Measurements from ENCODE around the gene POLR3GL.
A peak's percentile ranks its signal among the peaks of the same experiment; 100 is the strongest.

Gene POLR3GL

DNA sequence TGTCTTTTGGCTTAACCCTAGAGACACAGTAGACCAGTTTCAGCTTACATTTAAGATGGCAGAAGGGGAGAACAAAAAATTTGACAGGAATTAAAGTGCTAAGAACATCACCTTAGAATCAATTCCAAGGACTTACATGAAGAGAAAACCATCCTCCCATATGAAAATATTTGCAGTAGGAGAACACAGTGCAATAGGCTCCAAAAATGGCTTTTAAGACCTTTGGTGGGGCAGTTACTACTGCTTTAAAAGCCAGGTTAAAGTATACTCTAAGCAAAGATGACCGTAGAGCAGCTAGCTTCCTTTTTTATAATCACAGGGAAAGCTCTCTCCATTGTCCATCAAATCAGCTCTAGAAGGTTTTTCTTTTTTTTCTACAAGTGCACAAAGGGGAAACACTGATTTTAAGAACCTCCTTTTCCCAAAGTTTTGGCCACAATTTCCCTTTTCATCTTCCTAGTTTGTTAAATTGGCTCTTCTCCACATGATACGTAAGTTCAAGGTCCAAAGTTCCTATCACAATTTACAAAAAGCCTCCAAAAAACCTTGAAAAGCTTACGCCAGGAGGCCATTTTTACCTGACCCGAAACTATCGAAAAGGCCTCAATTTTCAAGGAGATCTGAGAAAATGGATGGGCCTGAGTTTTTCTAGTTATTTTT is 28.6 kb downstream of the POLR3GL start:
- peak in 2 of 4 experiments; percentile 41 to 48 for DNase-seq

DNA sequence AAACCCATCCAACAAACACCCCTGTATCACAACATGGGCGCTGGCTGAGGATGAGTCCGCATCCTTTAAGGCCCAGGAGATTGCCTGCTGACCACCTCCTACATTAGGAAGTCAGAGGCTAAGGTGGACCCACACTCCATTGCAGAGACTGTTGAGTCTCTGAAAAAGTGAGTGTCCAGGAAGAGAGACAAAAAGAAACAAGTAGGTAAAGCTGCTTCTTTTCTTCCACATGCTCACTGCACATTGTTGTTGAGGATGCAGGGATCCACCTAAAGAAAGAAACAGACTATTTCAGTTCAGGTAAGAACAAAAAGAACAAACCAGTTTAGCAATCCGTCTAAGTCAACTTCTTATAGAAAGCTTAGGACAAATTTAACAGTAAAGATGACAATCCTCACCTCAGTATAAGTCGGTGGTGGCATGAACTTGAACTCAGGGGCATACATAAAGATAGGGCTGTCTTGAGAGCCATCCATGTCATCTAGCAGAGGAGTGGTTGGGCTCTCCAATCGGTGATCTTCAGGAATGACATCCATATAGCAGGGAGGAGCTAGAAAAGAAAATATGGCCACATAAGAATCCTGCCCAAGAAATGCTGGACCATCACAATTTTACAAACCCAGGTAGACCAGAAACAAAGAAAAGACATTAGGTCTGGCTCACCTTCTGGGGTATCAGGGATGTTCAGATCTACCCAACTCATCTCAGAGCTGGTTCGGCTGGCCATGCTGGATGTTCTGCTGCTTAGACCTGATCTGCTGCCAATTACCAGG is 29.3 kb downstream of the POLR3GL start:
- DNase-seq = peak in 2 of 4 experiments; percentile 34 to 42

DNA sequence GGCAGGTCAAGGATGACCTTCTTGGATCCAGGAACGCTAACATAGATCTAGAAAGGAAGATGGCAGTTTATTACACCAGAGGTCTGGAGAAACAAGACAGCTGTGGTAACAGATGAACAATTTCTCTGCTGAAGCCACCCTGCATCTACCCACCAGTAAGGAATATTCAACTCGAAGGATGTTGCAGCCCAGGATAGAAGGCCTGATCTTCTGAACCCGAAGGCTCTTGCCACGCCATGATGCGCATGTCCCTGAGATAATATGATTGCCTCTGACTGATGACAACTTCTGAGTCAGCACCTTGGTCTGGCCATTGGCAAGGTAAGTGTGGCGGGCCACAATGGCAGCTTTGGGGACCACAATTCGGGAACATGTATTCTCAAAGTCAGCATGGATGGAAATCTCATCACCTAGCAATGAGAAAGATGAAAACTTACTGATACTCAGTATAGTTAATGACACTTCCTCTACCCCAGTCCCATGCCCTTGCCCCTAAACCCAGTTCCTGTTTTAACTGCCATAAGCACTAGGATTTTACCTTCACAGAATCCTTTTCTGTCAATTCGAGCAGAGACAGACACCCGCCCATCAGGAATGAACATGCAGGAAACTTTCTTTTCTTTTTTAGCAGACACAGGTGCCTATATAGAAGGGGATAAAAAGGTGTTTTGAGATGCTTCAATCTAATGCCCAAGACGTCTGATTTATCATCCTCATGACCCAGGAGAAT is 30.1 kb downstream of the POLR3GL start:
- peak; percentile 12 to 61 (median 50) for DNase-seq

DNA sequence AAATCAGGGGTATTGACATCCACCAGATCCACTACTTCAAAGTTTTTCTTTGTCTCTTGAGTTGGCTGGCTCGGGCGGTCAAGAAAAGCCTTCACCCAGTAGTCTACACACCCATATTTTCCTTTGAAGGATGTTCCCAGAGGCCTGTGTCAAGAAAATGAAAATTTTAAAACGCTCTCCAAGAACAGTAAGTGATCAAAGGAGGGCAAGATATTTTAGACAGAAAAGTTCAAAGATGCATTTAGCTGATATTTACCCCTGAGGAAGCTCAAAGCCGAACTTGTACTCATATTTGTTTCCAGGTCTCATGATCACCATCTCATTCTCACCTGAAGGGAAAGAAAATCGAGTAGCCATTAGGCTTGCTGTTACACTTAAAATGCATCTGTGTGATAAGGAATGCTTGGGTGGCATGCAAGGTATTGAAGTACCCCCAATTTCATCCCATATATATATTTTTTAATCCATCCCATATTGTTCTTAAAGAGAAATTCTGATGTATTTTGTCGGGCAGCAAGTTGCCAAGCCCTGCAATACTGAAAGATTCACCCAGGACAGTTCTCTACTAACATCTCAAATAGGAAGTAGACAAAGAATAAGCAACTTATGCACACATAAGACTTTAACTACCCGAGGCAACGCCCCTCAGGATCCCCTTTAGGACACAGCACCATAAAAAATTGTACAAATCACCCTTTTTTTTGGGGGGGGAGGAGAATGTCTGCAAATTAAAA is 30.8 kb downstream of the POLR3GL start:
- DNase-seq = peak in 3 of 4 experiments; percentile 36 to 51 (median 45)

DNA sequence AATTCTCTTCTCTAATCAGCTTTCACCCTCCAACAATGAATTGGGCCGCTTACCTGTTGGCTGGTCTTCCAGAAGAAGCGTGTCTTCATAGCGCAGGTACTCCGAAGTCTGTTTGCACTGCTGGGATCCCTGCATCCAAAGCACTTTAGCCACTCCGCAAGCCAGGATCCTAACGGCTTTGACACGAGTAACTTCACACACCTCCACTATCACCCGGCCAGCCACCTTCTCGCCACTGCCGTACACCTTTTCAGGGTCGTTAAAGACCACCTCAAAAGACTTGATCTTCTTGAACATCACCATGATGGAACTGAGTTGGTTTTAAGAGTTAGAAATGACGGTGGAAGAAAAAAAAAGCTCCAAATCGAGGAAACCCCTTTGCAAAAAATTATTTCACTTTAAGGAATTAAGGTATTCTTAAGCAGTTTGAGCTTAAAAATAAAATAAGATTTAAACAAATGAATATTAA is 31.5 kb downstream of the POLR3GL start:
- DNase-seq = peak in 2 of 4 experiments; percentile 23 to 41

DNA sequence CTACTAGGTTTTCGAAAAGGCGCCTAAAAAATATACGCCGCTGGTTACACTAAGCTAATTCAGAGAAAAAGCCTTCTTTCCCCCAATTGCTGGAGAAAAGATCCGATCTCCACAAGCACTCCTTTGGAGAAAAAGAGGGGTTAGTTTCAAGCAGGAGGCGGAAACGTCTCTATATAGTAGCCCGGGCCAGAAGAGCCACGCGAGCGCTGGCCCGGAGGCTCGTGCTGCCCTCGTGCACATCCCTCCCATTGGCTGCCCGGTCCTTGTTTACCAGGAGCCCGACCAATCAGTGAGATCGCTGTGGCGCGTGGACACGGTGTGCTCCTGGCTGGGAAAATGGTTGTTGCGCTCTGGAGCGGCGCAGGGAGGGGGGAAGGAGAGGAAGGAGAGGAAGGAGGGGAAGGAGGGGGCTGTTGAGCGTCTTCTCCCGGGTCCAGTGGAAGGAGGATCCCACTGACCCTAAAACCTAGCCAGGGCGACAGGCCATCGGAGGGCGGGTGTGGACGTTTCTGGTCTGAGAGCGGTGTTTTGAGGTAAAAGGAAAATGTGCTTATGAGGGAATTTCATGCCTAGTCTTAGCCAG is 32.0 kb downstream of the POLR3GL start, which contains the start of gene TXNIP:
TXNIP (minus strand) TSS at position 147 of the 583 bp plus-strand sequence. CDS start 313 bp downstream, outside the sequence.
- peak; percentile 96 to 99 (median 98) for DNase-seq

DNA sequence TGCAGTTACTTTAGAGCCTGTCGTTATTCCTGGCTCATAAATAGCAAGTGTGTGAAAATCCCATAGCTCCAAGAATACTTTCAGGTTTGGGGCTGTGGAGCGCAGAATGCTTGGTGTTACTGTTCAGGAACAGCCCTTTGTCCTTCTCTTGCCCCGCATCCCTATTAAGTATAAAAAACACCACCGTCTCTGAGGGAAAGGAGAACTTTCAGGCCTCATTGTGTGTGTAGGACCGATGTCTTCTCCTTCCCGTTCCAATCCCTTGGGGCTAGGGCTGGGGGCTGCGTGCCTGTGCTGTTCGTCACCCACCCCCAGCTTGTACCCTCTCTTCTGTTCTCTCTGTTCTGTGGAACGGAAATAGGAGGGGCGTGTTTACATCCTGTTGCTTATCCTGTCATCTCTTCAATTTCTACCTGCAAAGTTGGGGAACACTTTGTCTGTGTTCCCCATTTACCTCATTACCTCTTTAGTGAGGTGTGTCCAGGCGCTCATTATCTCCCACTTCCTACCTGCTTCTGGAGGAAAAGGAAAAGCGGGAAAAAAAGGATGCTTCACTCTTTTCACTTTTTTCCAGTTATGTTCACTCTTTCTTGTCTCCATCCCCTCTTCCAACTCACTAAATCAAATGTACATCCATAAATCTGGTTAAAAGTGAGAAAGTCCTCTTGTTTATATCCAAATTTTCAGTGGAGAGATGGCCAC is 32.7 kb downstream of the POLR3GL start:
- peak; percentile 31 to 52 (median 44) for DNase-seq

- no peak for DNase-seq
These were observed 33.2 kb downstream of the POLR3GL start for GRCh38 chr1:145997718-145998023.

- DNase-seq = peak; percentile 47 to 81 (median 70)
These were observed 35.0 kb downstream of the POLR3GL start for GRCh38 chr1:145999321-146000024.

DNA sequence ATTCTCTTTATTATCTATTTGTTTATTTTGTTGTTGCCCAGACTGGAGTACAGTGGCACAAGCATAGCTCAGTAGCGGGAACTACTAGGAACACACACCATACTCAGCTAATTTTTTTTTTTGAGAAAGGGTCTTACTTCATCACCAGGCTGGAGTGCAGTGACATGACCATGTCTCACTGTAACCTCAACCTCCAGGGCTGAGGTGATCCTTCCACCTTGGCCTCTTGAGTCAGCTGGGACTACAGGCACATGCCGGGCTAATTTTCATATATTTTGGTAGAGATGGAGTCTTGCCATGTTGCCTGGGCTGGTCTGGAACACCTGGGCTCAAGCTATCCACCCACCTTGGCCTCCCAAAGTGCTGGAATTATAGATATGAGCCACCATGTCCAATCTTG is 37.2 kb downstream of the POLR3GL start:
- peak in 3 of 4 experiments; percentile 12 to 62 (median 33) for DNase-seq

DNA sequence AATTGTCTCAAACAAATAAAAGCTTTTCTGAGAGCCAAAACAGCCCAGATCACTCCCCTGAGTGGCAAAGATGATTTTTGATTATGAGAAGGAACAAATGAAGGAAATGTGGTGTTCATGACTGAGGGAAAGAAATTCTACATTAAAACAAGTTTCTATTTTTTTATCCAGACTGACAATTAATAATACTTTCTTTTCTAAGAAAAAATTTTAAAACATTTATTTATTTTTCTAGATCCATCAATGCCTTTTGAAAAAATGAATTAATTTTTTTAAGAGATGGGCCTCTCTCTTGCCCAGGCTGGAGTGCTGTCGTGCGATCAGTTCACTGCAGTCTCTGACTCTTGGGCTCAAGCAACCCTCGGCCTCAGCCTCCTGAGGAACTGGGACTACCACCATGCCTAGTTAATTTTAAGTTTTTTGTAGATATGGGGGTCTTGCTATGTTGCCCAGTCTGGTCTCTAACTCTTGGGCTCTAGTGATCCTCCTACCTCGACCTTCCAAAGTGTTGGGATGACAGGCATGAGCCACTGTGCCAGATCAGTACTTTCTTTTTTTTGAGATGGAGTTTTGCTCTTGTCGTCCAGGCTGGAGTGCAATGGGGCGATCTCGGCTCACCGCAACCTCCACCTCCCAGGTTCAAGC is 43.1 kb downstream of the POLR3GL start:
- no peak for DNase-seq

GRCh38 chr1:146010126-146010738 is 45.7 kb downstream of the POLR3GL start:
- no peak for DNase-seq

- peak; percentile 72 to 86 (median 84) for DNase-seq
These were observed 48.4 kb downstream of the POLR3GL start for GRCh38 chr1:146012703-146013558.

DNA sequence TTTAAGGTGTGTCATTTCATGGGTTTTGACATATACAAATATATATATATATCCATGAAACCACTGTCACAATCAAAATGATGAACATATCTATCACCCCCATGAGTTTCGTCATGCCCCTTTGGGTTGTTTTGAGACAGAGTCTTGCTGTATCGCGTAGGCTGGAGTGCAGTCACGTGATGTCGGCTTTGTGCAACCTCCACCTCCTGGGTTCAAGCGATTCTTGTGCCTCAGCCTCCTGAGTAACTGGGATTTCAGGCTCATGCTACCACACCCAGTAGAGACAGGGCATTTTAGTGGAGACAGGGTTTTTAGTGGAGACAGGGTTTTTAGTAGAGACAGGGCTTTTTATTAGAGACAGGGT is 49.1 kb downstream of the POLR3GL start:
- DNase-seq = peak; percentile 42 to 73 (median 63)

- no peak for DNase-seq
These were observed 52.4 kb downstream of the POLR3GL start for GRCh38 chr1:146016891-146017290.

DNA sequence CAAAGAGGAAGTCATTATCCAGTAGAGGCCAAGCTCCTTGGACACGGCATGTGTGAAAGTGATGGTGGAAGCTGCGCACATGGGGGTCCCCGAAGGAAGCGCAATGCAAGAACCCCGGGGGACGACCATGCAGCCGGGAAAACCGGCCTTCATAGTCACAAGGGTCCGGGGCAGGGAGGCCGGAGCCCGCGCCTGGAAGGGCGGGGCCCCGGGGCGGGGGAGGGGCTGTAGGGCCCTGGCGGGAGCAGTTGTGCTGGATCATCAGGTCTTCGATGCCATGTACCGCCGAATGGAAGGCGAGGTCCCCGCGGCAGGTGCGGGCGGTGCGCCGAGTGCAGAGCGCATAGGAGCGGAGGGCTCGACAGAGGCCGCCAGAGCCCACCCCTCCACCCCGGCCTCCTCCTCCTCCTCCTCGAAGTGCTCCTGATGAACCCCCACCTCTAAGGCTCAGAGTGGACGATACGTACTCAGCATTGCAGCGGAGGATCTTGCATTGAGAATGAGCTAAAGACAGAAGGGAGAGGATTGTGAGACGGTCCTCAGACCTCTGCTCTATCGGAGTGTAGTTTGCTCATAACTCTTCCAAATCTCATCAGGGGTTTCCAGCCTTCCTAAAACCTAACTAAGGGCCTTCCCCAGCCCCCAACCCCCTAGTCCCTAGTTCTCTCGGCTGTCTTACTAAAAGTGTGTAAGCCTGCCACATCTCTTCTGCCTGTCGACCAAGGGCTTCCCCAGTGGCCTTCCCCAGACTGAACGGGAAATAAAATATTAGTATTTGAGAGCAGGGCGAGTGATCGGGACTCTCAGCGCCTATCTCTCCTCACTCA is 55.0 kb downstream of the POLR3GL start:
- no peak for DNase-seq
